Urinary bladder (tissue), 4 donors: ENCODE data around the gene OR2A42. TPM values are rescaled to one million over a fixed set of nuclear protein-coding genes. Genes with fewer than 3 reads are reported as not detected.
"Not testable (repeated sequence)": the region's sequence is repeated elsewhere in the genome, so short reads cannot be mapped to it uniquely, and the experiment has no call there.

ENCODE experiments used
- DNase-seq: peaks from one replicate; pipeline ENCODE4 v3.0.0-alpha.2; 2015; ENCODE audit errors: extremely low spot score
- H3K27ac ChIP-seq: one replicate; pipeline ENCODE4 v1.5.1; 2013; ENCODE audit warnings: low read depth, mild to moderate bottlenecking, moderate library complexity
- H3K36me3 ChIP-seq: one replicate; pipeline ENCODE4 v1.6.1; 2013; ENCODE audit warnings: mild to moderate bottlenecking, moderate library complexity; ENCODE audit not compliant: insufficient read depth
- H3K4me1 ChIP-seq: one replicate; pipeline ENCODE4 v1.6.1; 2013; ENCODE audit warnings: mild to moderate bottlenecking, moderate library complexity; ENCODE audit not compliant: insufficient read depth
- H3K4me3 ChIP-seq: one replicate; pipeline ENCODE4 v1.5.1; 2013; ENCODE audit warnings: low read depth, low read length
- WGBS: extraction: QIAGEN DNeasy Blood & Tissue Kit; methylation state at CpG from one replicate; pipeline ENCODE4 v1.1.7; 2013; 5-methylcytosine and 5-hydroxymethylcytosine counted together
- polyA plus RNA-seq: library from polyadenylated mRNA; stranded (reverse); fragments of 200-250 nt; gene quantifications from one replicate; pipeline ENCODE4 v1.2.3, GENCODE V29; 2013
- total RNA-seq: library from RNA; depleted of rRNA; stranded (reverse); fragments of >200 nt; gene quantifications from one replicate; pipeline ENCODE4 v1.2.3, GENCODE V29; 2014
- donor health status: healthy with polysubstance abuse.
- donor health status: healthy.

OR2A42 gene
- total and polyA plus RNA-seq, 2 donors = 0.04 to 0.42 TPM

GRCh38 chr7:144203086-144203485 lies 36.3 kb downstream of the OR2A42 start:
- no CpG with 5 or more reads among the region's 3 CpGs for WGBS
- not testable (repeated sequence) for H3K27ac ChIP-seq, H3K36me3 ChIP-seq, H3K4me1 ChIP-seq, H3K4me3 ChIP-seq, DNase-seq

DNA sequence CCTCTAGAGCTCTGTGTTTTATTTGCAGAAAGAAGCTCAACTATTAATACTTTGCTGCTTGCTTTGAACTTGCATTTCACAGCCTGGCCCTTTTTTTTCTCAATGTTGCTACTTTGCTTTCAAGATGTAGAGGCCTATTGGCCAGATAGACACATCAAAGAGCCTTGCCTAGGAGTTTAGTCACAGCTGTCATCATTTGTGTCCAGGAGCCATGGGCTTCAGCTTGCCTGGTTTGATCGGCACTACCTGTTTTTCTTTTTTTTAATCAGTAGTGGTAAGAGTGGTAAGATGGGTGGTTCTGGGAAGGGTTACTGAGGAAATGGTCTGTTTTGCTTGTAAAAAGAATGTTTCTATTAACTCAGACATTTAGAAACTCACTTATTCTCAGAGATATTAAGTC lies 37.4 kb downstream of the OR2A42 start:
- DNase-seq, H3K36me3 ChIP-seq, H3K4me3 ChIP-seq, H3K4me1 ChIP-seq, H3K27ac ChIP-seq: not testable (repeated sequence)
- WGBS = no CpG with 5 or more reads among the region's 1 CpG

DNA sequence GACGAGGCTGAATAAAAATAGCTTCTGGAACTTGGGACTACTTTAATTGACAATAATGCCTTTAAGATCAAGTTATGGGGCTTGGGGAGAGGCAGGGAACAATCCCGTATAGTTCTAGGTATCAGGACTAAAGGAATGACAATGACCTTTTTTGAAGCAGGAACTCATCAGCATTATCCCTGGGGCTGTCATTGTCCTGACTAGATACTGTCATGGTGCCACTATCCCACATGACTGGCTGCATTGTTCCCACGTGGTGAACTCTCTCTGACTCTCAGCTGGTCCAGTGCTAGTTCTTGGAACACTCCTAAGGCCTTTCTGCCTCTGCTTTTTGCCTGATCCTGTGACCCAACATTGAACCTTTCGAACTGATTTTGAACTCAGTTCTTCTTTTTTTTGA lies 40.5 kb downstream of the OR2A42 start:
- WGBS = 83% methylated on average over 3 of the region's 4 CpGs
- H3K36me3 ChIP-seq, H3K4me1 ChIP-seq, H3K4me3 ChIP-seq, H3K27ac ChIP-seq, DNase-seq: not testable (repeated sequence)

DNA sequence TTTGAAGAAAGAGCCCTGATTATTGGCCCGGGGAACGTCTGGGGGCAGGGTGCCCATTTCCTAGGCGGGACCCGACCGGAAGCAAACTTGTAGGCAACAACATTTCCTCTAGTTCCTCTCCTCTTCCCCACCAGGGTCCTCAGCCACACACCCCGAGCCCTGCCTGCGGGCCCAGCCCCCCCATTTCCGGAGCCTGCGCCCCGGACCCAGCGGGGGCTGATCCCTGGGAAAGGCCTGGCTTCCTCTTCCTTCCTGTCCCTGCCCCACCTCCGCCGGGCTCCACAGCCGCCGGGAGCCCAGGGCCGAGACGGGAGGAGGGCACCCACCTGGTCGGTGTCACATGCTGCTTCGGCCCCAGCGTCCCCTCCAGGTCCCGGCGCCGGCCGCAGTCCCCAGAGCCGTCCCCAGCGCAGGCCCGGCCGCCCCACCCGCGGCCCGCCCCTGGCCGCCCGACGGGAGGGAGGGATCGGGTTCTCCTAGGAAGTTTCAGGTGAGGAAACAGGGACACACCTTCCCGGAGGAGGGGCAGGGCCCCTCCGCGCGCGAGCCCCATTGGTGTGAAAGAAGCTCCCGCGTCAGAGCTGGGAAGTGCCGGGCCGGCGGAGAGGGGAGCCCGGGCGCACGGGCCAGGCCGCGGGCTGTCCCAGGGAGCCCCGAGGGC lies 44.1 kb downstream of the OR2A42 start, which contains the start of gene ARHGEF35:
Gene ARHGEF35, minus strand, starts transcription at position 622 of the 661 bp plus-strand sequence. CDS start 7,450 bp downstream, outside the sequence.
- not testable (repeated sequence) for H3K36me3 ChIP-seq, H3K27ac ChIP-seq, H3K4me3 ChIP-seq, DNase-seq, H3K4me1 ChIP-seq
- WGBS = under 1% methylated on average over 15 of the region's 51 CpGs

DNA sequence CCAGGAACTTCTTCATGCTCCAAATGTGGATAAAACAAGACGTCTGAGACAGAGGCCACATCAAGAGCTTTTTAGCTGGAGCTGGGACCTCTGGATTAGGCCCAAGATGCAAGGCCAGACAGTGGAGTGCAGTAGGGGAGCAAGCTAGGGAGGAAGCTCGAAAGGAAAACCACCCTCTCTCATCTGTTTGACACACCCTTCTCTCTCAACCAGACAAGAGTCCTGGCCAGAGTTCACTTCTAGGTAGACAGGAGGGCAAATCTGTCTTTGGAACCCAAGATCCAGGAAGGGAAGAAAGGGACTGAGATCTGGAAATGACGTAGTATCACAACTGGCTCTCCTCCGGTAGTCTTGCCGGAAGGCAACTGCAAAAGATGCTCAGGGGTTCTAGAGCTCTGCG lies 45.0 kb downstream of the OR2A42 start:
- no CpG with 5 or more reads among the region's 6 CpGs for WGBS

DNA sequence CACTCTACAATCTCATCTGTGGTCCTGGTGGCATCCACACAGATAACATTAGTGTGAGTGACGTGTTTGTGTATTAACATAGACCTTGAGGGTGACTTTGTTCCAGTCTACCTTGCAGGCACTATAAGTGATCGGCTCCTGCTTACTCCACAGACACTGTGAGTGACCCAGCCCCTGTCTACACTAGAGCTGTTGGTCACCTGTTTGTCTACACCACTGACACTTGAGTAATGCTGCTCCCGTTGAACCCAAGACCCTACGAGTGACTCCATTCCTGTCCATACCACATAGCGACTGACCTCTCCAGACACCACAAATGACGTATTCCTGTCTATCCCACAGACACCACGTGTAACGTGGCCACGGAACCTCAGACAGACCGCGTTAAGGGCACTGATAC lies 45.6 kb downstream of the OR2A42 start:
- H3K36me3 ChIP-seq, DNase-seq, H3K4me1 ChIP-seq, H3K27ac ChIP-seq, H3K4me3 ChIP-seq: not testable (repeated sequence)
- no CpG with 5 or more reads among the region's 11 CpGs for WGBS

More for the DNA sequence above, 45.0 kb downstream of the OR2A42 start:
- not testable (repeated sequence) for H3K36me3 ChIP-seq, H3K4me1 ChIP-seq, H3K27ac ChIP-seq, DNase-seq, H3K4me3 ChIP-seq

DNA sequence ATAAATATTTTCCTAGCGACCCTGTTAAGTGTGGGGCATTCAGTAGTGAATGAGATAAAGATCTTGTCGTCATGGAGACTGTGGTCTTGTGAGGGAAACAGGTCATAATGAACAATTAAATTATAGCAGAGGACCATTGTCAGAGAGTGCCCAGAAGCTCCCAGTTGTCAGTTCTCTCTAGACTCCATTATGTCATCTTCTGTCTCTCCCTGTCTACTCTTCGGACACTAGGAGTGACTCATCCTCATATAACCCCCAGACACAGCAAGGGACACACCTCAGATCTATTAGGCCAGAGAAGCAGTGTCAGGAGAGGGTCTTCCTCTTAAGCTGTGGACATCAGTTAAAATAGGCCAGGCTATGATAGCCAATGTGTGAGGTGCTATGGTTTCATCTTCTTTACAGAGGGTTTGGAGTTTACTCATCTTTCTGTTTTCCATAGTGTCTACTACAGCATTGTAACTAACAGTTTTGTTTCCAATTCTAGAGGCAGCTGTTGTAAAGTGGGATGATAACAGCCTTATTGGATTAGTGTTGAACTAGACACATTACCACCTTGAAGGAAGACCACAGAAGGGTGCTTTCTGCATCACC lies 50.7 kb downstream of the OR2A42 start:
- not testable (repeated sequence) for DNase-seq, H3K4me3 ChIP-seq
- no CpG with 5 or more reads among the region's 3 CpGs for WGBS

DNA sequence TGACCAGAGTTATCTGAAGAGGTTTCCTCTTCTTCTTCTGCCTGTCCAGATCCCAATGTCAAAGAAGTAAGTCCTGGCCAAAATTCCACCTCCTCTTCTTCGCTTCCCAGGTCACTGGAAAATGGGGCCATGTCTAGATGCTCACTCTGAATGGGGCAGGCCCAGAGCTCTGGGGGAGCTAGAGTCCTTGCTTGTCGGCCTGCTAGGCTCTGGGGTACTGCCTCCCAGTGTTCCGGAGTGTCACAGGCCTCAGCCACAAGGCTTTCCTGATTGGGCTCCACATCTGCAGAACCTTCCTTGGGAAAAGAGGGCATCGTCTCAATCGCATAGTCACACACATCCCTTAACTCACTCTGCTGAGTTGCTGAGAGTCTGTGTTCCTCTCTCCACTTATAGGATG lies 51.6 kb downstream of the OR2A42 start:
- H3K4me3 ChIP-seq, DNase-seq, H3K36me3 ChIP-seq, H3K27ac ChIP-seq, H3K4me1 ChIP-seq: not testable (repeated sequence)
- WGBS = no CpG with 5 or more reads among the region's 5 CpGs

More for the DNA sequence above, 50.7 kb downstream of the OR2A42 start:
- not testable (repeated sequence) for H3K4me1 ChIP-seq, H3K27ac ChIP-seq, H3K36me3 ChIP-seq

- DNase-seq, H3K4me3 ChIP-seq, H3K36me3 ChIP-seq, H3K27ac ChIP-seq, H3K4me1 ChIP-seq: not testable (repeated sequence)
- no CpG with 5 or more reads among the region's 19 CpGs for WGBS
Measured at GRCh38 chr7:144183166-144183565, 56.2 kb downstream of the OR2A42 start, which contains the start of gene CTAGE4. Gene CTAGE4 (plus strand): TSS chr7:144183466. CDS start chr7:144183504, 38 bp downstream.

DNA sequence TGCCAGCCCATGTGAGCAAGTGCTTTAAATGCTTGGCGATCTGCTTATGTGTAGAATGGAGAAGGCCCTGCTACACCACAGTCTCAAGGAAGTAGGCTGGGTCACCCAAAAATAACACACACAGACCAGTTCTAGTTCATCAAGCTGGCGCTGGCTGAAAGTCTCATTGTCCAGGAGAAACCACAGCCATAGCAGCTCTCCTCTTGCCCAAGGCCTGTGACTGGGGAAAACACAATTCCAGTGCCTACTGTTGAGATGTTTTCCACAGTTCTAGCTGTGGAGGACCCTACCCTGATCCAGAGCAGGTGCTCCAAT lies 60.3 kb downstream of the OR2A42 start:
- H3K4me1 ChIP-seq, H3K27ac ChIP-seq, H3K36me3 ChIP-seq, H3K4me3 ChIP-seq, DNase-seq: not testable (repeated sequence)
- WGBS = 96% methylated on average over 1 of the region's 2 CpGs

DNA sequence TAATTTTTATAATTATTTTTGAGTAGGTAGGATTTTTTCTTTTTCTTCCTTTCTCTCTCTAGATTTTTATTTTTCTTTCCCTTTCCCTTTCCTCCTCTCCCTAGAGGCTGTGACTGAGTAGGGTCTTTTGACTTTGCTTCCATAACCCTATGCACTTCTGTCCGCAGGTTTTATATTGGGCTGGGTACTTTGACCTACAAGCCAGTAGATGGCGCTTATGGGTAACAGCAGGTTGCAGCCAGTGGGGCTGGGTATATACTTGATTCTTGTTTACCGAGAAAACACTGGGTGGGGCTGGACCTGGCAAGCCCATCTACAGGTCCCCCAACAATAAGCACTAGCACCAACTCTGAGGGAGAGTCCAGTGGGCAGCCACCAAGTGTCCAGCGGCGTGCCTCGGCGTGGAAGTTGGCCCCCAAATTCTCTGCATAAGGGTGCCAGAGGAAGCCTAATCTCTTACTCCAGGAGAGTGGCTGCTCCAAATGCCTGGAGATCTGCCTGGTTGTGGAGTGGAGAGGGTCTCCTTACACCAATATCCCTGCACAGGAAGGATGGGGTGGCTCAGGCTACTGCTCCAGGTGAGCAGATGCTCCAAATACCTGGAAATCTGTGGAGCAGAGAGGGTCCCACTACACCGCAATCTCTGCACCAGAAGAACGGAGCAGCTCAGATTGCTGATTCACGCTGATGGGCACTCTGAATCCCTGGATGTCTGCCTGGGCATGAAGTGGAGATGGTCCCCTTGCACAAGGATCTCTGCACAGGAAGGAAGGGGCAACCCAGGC lies 60.8 kb downstream of the OR2A42 start:
- not testable (repeated sequence) for DNase-seq, H3K27ac ChIP-seq, H3K4me3 ChIP-seq, H3K4me1 ChIP-seq, H3K36me3 ChIP-seq
- WGBS = 52% methylated on average over 10 of the region's 10 CpGs
